H1 (cell line): Measurements from ENCODE around the gene PLA2G4E. TPM values are rescaled to one million over a fixed set of nuclear protein-coding genes. Genes with fewer than 3 reads are reported as not detected.

Source experiments
- CTCF ChIA-PET: fragments of 300-600 bp; sonication (Branson Sonifier 250); formaldehyde crosslinking; loops from one replicate; lab custom pipeline; 2021; ENCODE audit not compliant: partially characterized antibody; lab: Charles Lee
- POLR2A ChIA-PET: fragments of 300-600 bp; sonication (Branson Sonifier 250); formaldehyde crosslinking; loops from one replicate; lab custom pipeline; 2021; ENCODE audit warnings: inconsistent platforms; ENCODE audit not compliant: partially characterized antibody; lab: Charles Lee
- DNase-seq, 2 experiments: peaks; one replicate each; pipeline versions ENCODE4 v3.0.0 to v3.0.0-alpha.2; 2010 to 2022; ENCODE audit warnings: low spot score in 2 of 2, low read depth in 1 of 2, mixed read lengths in 1 of 2
- FAIRE-seq: peaks from 2 replicates; lab custom pipeline; 2011; peaks lifted over from hg19 to GRCh38; lab: Jason Lieb, UNC
- H2AFZ ChIP-seq: 2 replicates; pipeline ENCODE4 v1.8.1; 2012; ENCODE audit warnings: low read length, inconsistent platforms
- H2AK5ac ChIP-seq: 2 replicates; pipeline ENCODE4 v1.6.1; 2013; ENCODE audit warnings: low read depth, low read length
- H2BK120ac ChIP-seq: replicated peaks from 2 replicates; pipeline ENCODE3; 2013; ENCODE audit warnings: low read depth, low read length, inconsistent platforms
- H2BK12ac ChIP-seq: 2 replicates; pipeline ENCODE4 v1.6.1; 2013; ENCODE audit warnings: low read depth, low read length
- H2BK15ac ChIP-seq: 2 replicates; pipeline ENCODE4 v1.6.1; 2013; ENCODE audit warnings: low read length
- H2BK20ac ChIP-seq: 2 replicates; pipeline ENCODE4 v1.6.1; 2013; ENCODE audit warnings: low read length
- H2BK5ac ChIP-seq: 2 replicates; pipeline ENCODE4 v1.6.1; 2013; ENCODE audit warnings: low read depth, low read length
- H3K14ac ChIP-seq: 2 replicates; pipeline ENCODE4 v1.6.1; 2013; ENCODE audit warnings: inconsistent platforms; ENCODE audit not compliant: insufficient read length
- H3K18ac ChIP-seq: 2 replicates; pipeline ENCODE4 v1.6.1; 2013; ENCODE audit warnings: low read length; ENCODE audit errors: extremely low read depth
- H3K23ac ChIP-seq: 2 replicates; pipeline ENCODE4 v1.6.1; 2013; ENCODE audit warnings: inconsistent platforms; ENCODE audit not compliant: insufficient read length
- H3K23me2 ChIP-seq: 2 replicates; pipeline ENCODE4 v1.6.1; 2013; ENCODE audit warnings: low read depth, low read length
- H3K27ac ChIP-seq: 2 replicates; pipeline ENCODE4 v1.6.1; 2011; ENCODE audit warnings: low read depth, low read length, inconsistent platforms
- H3K27me3 ChIP-seq, 4 experiments: replicated peaks in 1 of 4; 1 replicate in 1 of 4; 2 replicates in 3 of 4; pipeline versions ENCODE4 v1.6.1 to v1.8.1; 2011 to 2013; ENCODE audit warnings: low read length in 3 of 4, mild to moderate bottlenecking in 3 of 4, inconsistent platforms in 2 of 4, mixed read lengths in 2 of 4, moderate library complexity in 1 of 4; ENCODE audit not compliant: control insufficient read depth in 3 of 4, insufficient read depth in 3 of 4; ENCODE audit errors: extremely low read depth in 1 of 4
- H3K36me3 ChIP-seq, 4 experiments: 2 replicates each; pipeline versions ENCODE4 v1.6.1 to v1.8.1; 2011 to 2013; ENCODE audit warnings: mild to moderate bottlenecking in 4 of 4, low read length in 3 of 4, moderate library complexity in 2 of 4, control low read depth in 1 of 4, inconsistent platforms in 1 of 4; ENCODE audit not compliant: insufficient read depth in 4 of 4, control insufficient read depth in 2 of 4
- H3K4ac ChIP-seq: replicated peaks from 2 replicates; pipeline ENCODE3; 2013; ENCODE audit warnings: low read length, low read depth, mixed read lengths, inconsistent platforms; ENCODE audit not compliant: insufficient read length
- H3K4me1 ChIP-seq, 4 experiments: replicated peaks in 1 of 4; 1 replicate in 1 of 4; 2 replicates in 3 of 4; pipeline versions ENCODE4 v1.6.1 to v1.8.1; 2011 to 2013; ENCODE audit warnings: low read length in 3 of 4, inconsistent platforms in 2 of 4, mixed read lengths in 1 of 4; ENCODE audit not compliant: insufficient read depth in 4 of 4, control insufficient read depth in 3 of 4
- H3K4me2 ChIP-seq, 2 experiments: 2 replicates each; pipeline versions ENCODE4 v1.6.1 to v1.8.1; 2011 to 2013; ENCODE audit warnings: low read depth in 2 of 2, low read length in 2 of 2, control low read depth in 1 of 2, inconsistent platforms in 1 of 2, mild to moderate bottlenecking in 1 of 2; ENCODE audit not compliant: insufficient read depth in 1 of 2
- H3K4me3 ChIP-seq, 4 experiments: fragments of 200-600, 300-600 bp in 1 of 4; sonication (generic), shearing (Covaris generic), sonication (Bioruptor Twin) in 1 of 4; 2 replicates each; pipeline versions ENCODE4 v1.5.1 to v1.8.1; 2011 to 2016; ENCODE audit warnings: low read length in 4 of 4, low read depth in 3 of 4, control low read depth in 2 of 4, inconsistent platforms in 2 of 4, mild to moderate bottlenecking in 2 of 4, mixed read lengths in 1 of 4, moderate library complexity in 1 of 4; ENCODE audit not compliant: insufficient read depth in 2 of 4; ENCODE audit errors: extremely low read depth in 1 of 4
- H3K56ac ChIP-seq: replicated peaks from 2 replicates; pipeline ENCODE3; 2013; ENCODE audit warnings: low read depth, mild to moderate bottlenecking, mixed read lengths, low read length, inconsistent platforms; ENCODE audit not compliant: insufficient read length
- H3K79me1 ChIP-seq: 2 replicates; pipeline ENCODE4 v1.6.1; 2013; ENCODE audit warnings: low read depth, low read length, control low read depth
- H3K79me2 ChIP-seq, 2 experiments: 2 replicates each; pipeline versions ENCODE4 v1.6.1 to v1.8.1; 2012 to 2013; ENCODE audit warnings: low read length in 2 of 2, mild to moderate bottlenecking in 2 of 2, inconsistent platforms in 1 of 2; ENCODE audit not compliant: insufficient read depth in 2 of 2, control insufficient read depth in 1 of 2
- H3K9ac ChIP-seq, 4 experiments: replicated peaks in 1 of 4; 1 replicate in 1 of 4; 2 replicates in 3 of 4; pipeline versions ENCODE4 v1.6.1 to v1.8.1; 2011 to 2013; ENCODE audit warnings: low read depth in 3 of 4, low read length in 3 of 4, control low read depth in 2 of 4, mild to moderate bottlenecking in 2 of 4, moderate library complexity in 2 of 4, inconsistent platforms in 1 of 4; ENCODE audit errors: extremely low read depth in 1 of 4
- H3K9me3 ChIP-seq, 2 experiments: 2 replicates each; pipeline versions ENCODE4 v1.6.1 to v1.8.1; 2012 to 2013; ENCODE audit warnings: mild to moderate bottlenecking in 2 of 2, moderate library complexity in 2 of 2, control low read depth in 1 of 2, inconsistent platforms in 1 of 2, low read depth in 1 of 2, low read length in 1 of 2, mixed read lengths in 1 of 2; ENCODE audit not compliant: insufficient read depth in 2 of 2
- H4K20me1 ChIP-seq, 2 experiments: replicated peaks in 1 of 2; 2 replicates each; pipeline versions ENCODE3 to v1.8.1; 2011 to 2013; ENCODE audit warnings: inconsistent platforms in 2 of 2, low read length in 2 of 2, mild to moderate bottlenecking in 1 of 2; ENCODE audit not compliant: insufficient read depth in 2 of 2, control insufficient read depth in 1 of 2
- H4K5ac ChIP-seq: 2 replicates; pipeline ENCODE4 v1.6.1; 2013; ENCODE audit warnings: low read length, low read depth, mixed read lengths, inconsistent platforms; ENCODE audit not compliant: insufficient read length
- H4K8ac ChIP-seq: 2 replicates; pipeline ENCODE4 v1.8.0; 2013; ENCODE audit warnings: mild to moderate bottlenecking, moderate library complexity, low read length, inconsistent platforms; ENCODE audit not compliant: insufficient read depth; ENCODE audit errors: extremely low read depth
- H4K91ac ChIP-seq: replicated peaks from 2 replicates; pipeline ENCODE3; 2013; ENCODE audit warnings: low read length, mixed read lengths, inconsistent platforms; ENCODE audit not compliant: insufficient read length
- BCL11A ChIP-seq, 2 experiments: IDR thresholded peaks; one replicate each; pipeline ENCODE4 v1.6.1; 2011; ENCODE audit warnings: low read depth in 2 of 2, low read length in 2 of 2, mild to moderate bottlenecking in 2 of 2
- CTBP2 ChIP-seq: IDR thresholded peaks from 2 replicates; pipeline ENCODE4 v1.7.0; 2011; ENCODE audit warnings: borderline replicate concordance, mild to moderate bottlenecking, moderate library complexity, mixed read lengths, low read length; ENCODE audit not compliant: insufficient read depth, insufficient read length
- EZH2 ChIP-seq: fragments of 200-600 bp; sonication (generic); IDR thresholded peaks from 2 replicates; pipeline ENCODE4 v1.7.1; 2012; ENCODE audit warnings: low read depth, mild to moderate bottlenecking, moderate library complexity, low read length, inconsistent platforms; ENCODE audit not compliant: severe bottlenecking
- MAFK ChIP-seq: IDR thresholded peaks from 2 replicates; pipeline ENCODE4 v1.6.1; 2012; ENCODE audit warnings: low read depth, mild to moderate bottlenecking, improper control_type of control experiment, low read length
- NRF1 ChIP-seq: IDR thresholded peaks from 2 replicates; pipeline ENCODE4 v1.6.1; 2011; ENCODE audit warnings: mild to moderate bottlenecking, low read depth, low read length, improper control_type of control experiment
- POLR2A ChIP-seq, 2 experiments: IDR thresholded peaks; 1 replicate in 1 of 2; 2 replicates in 1 of 2; pipeline ENCODE4 v1.6.1; 2011; ENCODE audit warnings: low read depth in 2 of 2, low read length in 2 of 2, mild to moderate bottlenecking in 2 of 2; ENCODE audit errors: control extremely low read depth in 1 of 2
- POLR2AphosphoS5 ChIP-seq: IDR thresholded peaks from 2 replicates; pipeline ENCODE4 v1.6.1; 2011; ENCODE audit warnings: low read depth, low read length
- SIN3A ChIP-seq, 2 experiments: IDR thresholded peaks in 1 of 2; conservative IDR thresholded peaks in 1 of 2; 2 replicates each; pipeline ENCODE4 v1.6.1; 2011 to 2012; ENCODE audit warnings: low read length in 2 of 2, improper control_type of control experiment in 1 of 2, low read depth in 1 of 2, mild to moderate bottlenecking in 1 of 2
- SP2 ChIP-seq: IDR thresholded peaks from 2 replicates; pipeline ENCODE4 v1.6.1; 2012; ENCODE audit warnings: mild to moderate bottlenecking, low read length, inconsistent platforms
- TBP ChIP-seq: IDR thresholded peaks from 2 replicates; pipeline ENCODE4 v1.6.1; 2011; ENCODE audit warnings: low read depth, low read length, improper control_type of control experiment
- WGBS, 2 experiments: shearing (Covaris generic) in 1 of 2; methylation state at CpG; one replicate each; pipeline versions ENCODE4 v1.1.6 to v1.1.7; 2013 to 2015; ENCODE audit warnings: low lambda C conversion rate in 2 of 2, mixed read lengths in 2 of 2, inconsistent platforms in 1 of 2, low coverage in 1 of 2, missing lambda C conversion rate in 1 of 2; ENCODE audit not compliant: insufficient replicate concordance in 2 of 2, insufficient coverage in 1 of 2, insufficient read length in 1 of 2; ENCODE audit errors: extremely low coverage in 1 of 2, missing lambda C conversion rate in 1 of 2; 5-methylcytosine and 5-hydroxymethylcytosine counted together
- polyA plus RNA-seq, 7 experiments: library from polyadenylated mRNA; depleted of rRNA in 3 of 7; stranded (reverse) in 5 of 7; unstranded in 2 of 7; fragments of >200 nt in 5 of 7; fragments of 200-250 nt in 2 of 7; gene quantifications; 1 replicate in 5 of 7; 2 replicates in 1 of 7; 4 replicates in 1 of 7; pipeline versions ENCODE4 v1.2.1 to v1.2.3, GENCODE V29; 2011 to 2013; ENCODE audit warnings: missing spikeins in 2 of 7, mixed read lengths in 2 of 7
- total RNA-seq: library from RNA; stranded (reverse); fragmentation: NEBNext Ultra II Directional; extraction: Animal tissue kit (Norgen Biotek cat#: 25700); gene quantifications from 2 replicates; pipeline ENCODE4 v1.2.1, GENCODE V29; 2021
- TF ChIP-seq, protein P1 (sequence below): IDR thresholded peaks from 2 replicates; pipeline ENCODE4 v1.6.1; 2011; ENCODE audit warnings: low read length, improper control_type of control experiment
- TF ChIP-seq, protein P2 (sequence below): IDR thresholded peaks from 2 replicates; pipeline ENCODE4 v1.6.1; 2012; ENCODE audit warnings: inconsistent platforms

Gene PLA2G4E
- total and polyA plus RNA-seq, 2 of the 8 experiments (the other 6 are each of a cell fraction or from before 2014, with no cell fraction given), result 0.03 TPM; not detected in 1

DNA sequence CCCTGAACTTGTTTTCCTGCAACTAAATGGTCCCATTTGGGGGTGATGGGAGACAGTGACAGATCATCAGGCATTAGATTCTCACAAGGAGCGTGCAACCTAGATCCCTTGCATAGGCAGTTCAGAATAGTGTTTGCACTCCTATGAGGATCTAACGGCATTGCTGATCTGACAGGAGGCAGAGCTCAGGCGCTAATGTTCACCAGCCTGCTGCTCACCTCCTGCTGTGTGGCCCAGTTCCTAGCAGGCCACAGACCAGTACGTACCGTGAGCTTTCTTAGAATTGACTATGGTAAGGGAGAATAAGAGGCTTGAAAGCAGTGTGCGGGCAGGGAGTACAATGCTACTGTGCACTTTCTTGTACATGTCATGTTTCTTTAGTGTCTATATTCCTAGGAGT is 17.6 kb upstream of the PLA2G4E start:
- ChIA-PET CTCF (interaction anchor here (1.0 to 3.2 kb wide), 5 partner anchors 9 to 115 kb away, joined by 3 to 18 read pairs (median 4); no protein-coding TSS in a partner anchor), POLR2A (no interaction called here)
- H3K4me2 ChIP-seq, result no peak overlapping the region
- no peak overlapping the region for H3K4ac ChIP-seq
- no peaks in the 10 kb centered on the region; a peak in 1 of 7 replicates for H3K27me3 ChIP-seq
- H2BK15ac ChIP-seq, result no peak overlapping the region
- no peak overlapping the region for H2BK5ac ChIP-seq
- TF ChIP-seq CTBP2, result no peak
- TF ChIP-seq POLR2AphosphoS5, result no peak
- no peak for TF ChIP-seq TBP
- no peak for TF ChIP-seq SP2
- TF ChIP-seq NRF1, result no peak
- TF ChIP-seq EZH2, result no peak
- no peak for TF ChIP-seq POLR2A (IDR thresholded peaks at IDR 0.05; ENCODE audit: control extremely low read depth in 1 of 2, low read depth in 2 of 2, low read length in 2 of 2)
- TF ChIP-seq MAFK, result no peak
- TF ChIP-seq SIN3A (conservative IDR thresholded peaks at IDR 0.05 in 1 of 2, IDR thresholded peaks at IDR 0.05 in 1 of 2; ENCODE audit: low read depth in 1 of 2, low read length in 2 of 2), result no peak
- no peak for TF ChIP-seq BCL11A (IDR thresholded peaks at IDR 0.05; ENCODE audit: low read depth in 2 of 2, low read length in 2 of 2)
- TF ChIP-seq, protein P1, sequence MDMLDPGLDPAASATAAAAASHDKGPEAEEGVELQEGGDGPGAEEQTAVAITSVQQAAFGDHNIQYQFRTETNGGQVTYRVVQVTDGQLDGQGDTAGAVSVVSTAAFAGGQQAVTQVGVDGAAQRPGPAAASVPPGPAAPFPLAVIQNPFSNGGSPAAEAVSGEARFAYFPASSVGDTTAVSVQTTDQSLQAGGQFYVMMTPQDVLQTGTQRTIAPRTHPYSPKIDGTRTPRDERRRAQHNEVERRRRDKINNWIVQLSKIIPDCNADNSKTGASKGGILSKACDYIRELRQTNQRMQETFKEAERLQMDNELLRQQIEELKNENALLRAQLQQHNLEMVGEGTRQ, result no peak
- TF ChIP-seq, protein P2, sequence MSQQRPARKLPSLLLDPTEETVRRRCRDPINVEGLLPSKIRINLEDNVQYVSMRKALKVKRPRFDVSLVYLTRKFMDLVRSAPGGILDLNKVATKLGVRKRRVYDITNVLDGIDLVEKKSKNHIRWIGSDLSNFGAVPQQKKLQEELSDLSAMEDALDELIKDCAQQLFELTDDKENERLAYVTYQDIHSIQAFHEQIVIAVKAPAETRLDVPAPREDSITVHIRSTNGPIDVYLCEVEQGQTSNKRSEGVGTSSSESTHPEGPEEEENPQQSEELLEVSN, result no peak
- no peak overlapping the region for H2BK12ac ChIP-seq
- no peak overlapping the region for H2AK5ac ChIP-seq
- H3K56ac ChIP-seq, result no peak overlapping the region
- no peak overlapping the region for H2AFZ ChIP-seq
- no peak overlapping the region for H4K5ac ChIP-seq
- DNase-seq (no peak), FAIRE-seq (no peak)
- H3K27ac ChIP-seq, result no peak overlapping the region
- H3K23ac ChIP-seq, result no peak overlapping the region
- H3K79me2 ChIP-seq, result no peaks in the 10 kb centered on the region
- peaks cover 2 to 4% (median 3%) of the 10 kb centered on the region in 4 experiments; a peak in 5 of 7 replicates for H3K4me1 ChIP-seq
- H3K36me3 ChIP-seq, result no peaks in the 10 kb centered on the region
- H2BK20ac ChIP-seq, result no peak overlapping the region
- H4K8ac ChIP-seq, result no peak overlapping the region
- no peak overlapping the region for H4K91ac ChIP-seq
- no peak overlapping the region for H3K18ac ChIP-seq
- peaks cover 0 to 3% of the 10 kb centered on the region in 2 experiments; a peak in 1 of 4 replicates for H3K9me3 ChIP-seq
- no peak overlapping the region for H2BK120ac ChIP-seq
- no peak overlapping the region for H3K4me3 ChIP-seq
- no peaks in the 10 kb centered on the region for H4K20me1 ChIP-seq
- H3K14ac ChIP-seq, result no peak overlapping the region
- no peak overlapping the region for H3K9ac ChIP-seq
- no peaks in the 10 kb centered on the region for H3K79me1 ChIP-seq
- no peaks in the 10 kb centered on the region; the same call in 1 of the 2 replicates for H3K23me2 ChIP-seq
- 88% methylated on average over 6 of the region's 6 CpGs; no CpG with 5 or more reads in 1 of the 2 experiments for WGBS, 2 experiments
